Osteocyte (in vitro differentiated cells): ENCODE data around the gene SRSF4. TPM values are rescaled to one million over a fixed set of nuclear protein-coding genes. Genes with fewer than 3 reads are reported as not detected.
"Not testable (repeated sequence)": the region's sequence is repeated elsewhere in the genome, so short reads cannot be mapped to it uniquely, and the experiment has no call there.

Experiments
- DNase-seq: peaks from one replicate; pipeline ENCODE4 v3.0.0; 2021; ENCODE audit warnings: mixed read lengths; ENCODE audit not compliant: unreplicated experiment; ENCODE audit errors: extremely low spot score
- H3K27ac Mint-ChIP-seq: one replicate; pipeline ENCODE4 v1.8.0; 2021; ENCODE audit warnings: mild to moderate bottlenecking, mixed read lengths; ENCODE audit not compliant: unreplicated experiment
- H3K27me3 Mint-ChIP-seq: one replicate; pipeline ENCODE4 v1.8.0; 2021; ENCODE audit warnings: mixed read lengths; ENCODE audit not compliant: unreplicated experiment
- H3K36me3 Mint-ChIP-seq: one replicate; pipeline ENCODE4 v1.8.0; 2021; ENCODE audit warnings: mixed read lengths; ENCODE audit not compliant: unreplicated experiment
- H3K4me1 Mint-ChIP-seq: one replicate; pipeline ENCODE4 v1.8.0; 2021; ENCODE audit warnings: mixed read lengths; ENCODE audit not compliant: unreplicated experiment
- H3K4me3 Mint-ChIP-seq: one replicate; pipeline ENCODE4 v1.8.0; 2021; ENCODE audit warnings: mild to moderate bottlenecking, moderate library complexity, mixed read lengths; ENCODE audit not compliant: unreplicated experiment
- H3K9me3 Mint-ChIP-seq: one replicate; pipeline ENCODE4 v1.8.0; 2021; ENCODE audit warnings: mixed read lengths; ENCODE audit not compliant: unreplicated experiment
- CTCF ChIP-seq: fragments of 200-600 bp; sonication (generic); IDR thresholded peaks from 2 replicates; pipeline ENCODE4 v1.5.0; 2021; ENCODE audit warnings: antibody characterized with exemption, mild to moderate bottlenecking, moderate library complexity
- total RNA-seq: library from RNA; stranded (reverse); gene quantifications from 2 replicates; pipeline ENCODE4 v1.2.1, GENCODE V29; 2021

Gene SRSF4
- total RNA-seq, 1 donor from 2014 or later = 74.6 TPM

GRCh38 chr1:29133861-29134694 lies 47.6 kb downstream of the SRSF4 start:
- Mint-ChIP-seq H3K27ac (no peak overlapping the region), H3K9me3 (no peaks in the 10 kb centered on the region), H3K4me3 (no peak overlapping the region), H3K4me1 (peaks cover 3% of the 10 kb centered on the region), H3K27me3 (no peaks in the 10 kb centered on the region), H3K36me3 (no peaks in the 10 kb centered on the region)
- no peak for TF ChIP-seq CTCF
- no peak for DNase-seq

- H3K27me3 Mint-ChIP-seq = not testable (repeated sequence)
These were observed 50.6 kb downstream of the SRSF4 start for GRCh38 chr1:29131056-29131455.

GRCh38 chr1:29129916-29130315 lies 51.8 kb downstream of the SRSF4 start:
- no peak for TF ChIP-seq CTCF
- no peak overlapping the region for H3K4me3 Mint-ChIP-seq
- no peak overlapping the region for H3K27ac Mint-ChIP-seq
- H3K9me3 Mint-ChIP-seq = no peaks in the 10 kb centered on the region
- peaks cover 15% of the 10 kb centered on the region for H3K4me1 Mint-ChIP-seq
- H3K27me3 Mint-ChIP-seq = no peaks in the 10 kb centered on the region
- no peak for DNase-seq
- no peaks in the 10 kb centered on the region for H3K36me3 Mint-ChIP-seq

More at GRCh38 chr1:29131056-29131455, 50.6 kb downstream of the SRSF4 start:
- not testable (repeated sequence) for DNase-seq, H3K4me1 Mint-ChIP-seq, H3K9me3 Mint-ChIP-seq, H3K36me3 Mint-ChIP-seq, H3K4me3 Mint-ChIP-seq, H3K27ac Mint-ChIP-seq

- no peak for DNase-seq
- Mint-ChIP-seq H3K36me3 (no peaks in the 10 kb centered on the region), H3K4me1 (peaks cover 14% of the 10 kb centered on the region), H3K27me3 (no peaks in the 10 kb centered on the region), H3K9me3 (no peaks in the 10 kb centered on the region), H3K4me3 (no peak overlapping the region), H3K27ac (no peak overlapping the region)
- no peak for TF ChIP-seq CTCF
These were observed 53.0 kb downstream of the SRSF4 start for GRCh38 chr1:29128739-29129138.

GRCh38 chr1:29126198-29126597 lies 55.5 kb downstream of the SRSF4 start:
- Mint-ChIP-seq H3K27ac (peak overlapping the region; percentile 92), H3K27me3 (no peaks in the 10 kb centered on the region), H3K9me3 (no peaks in the 10 kb centered on the region), H3K4me3 (peak overlapping the region; percentile 68), H3K36me3 (no peaks in the 10 kb centered on the region), H3K4me1 (peaks cover 12% of the 10 kb centered on the region)
- TF ChIP-seq CTCF = no peak
- no peak for DNase-seq
